Measurements from ENCODE around the gene PKN1. TPM values are rescaled to one million over a fixed set of nuclear protein-coding genes. Genes with fewer than 3 reads are reported as not detected.
A peak's percentile ranks its signal among the peaks of the same experiment; 100 is the strongest.

The PKN1 gene
- total and polyA plus RNA-seq, 2 of the 13 experiments (the other 11 are each of a cell fraction or from before 2014, with no cell fraction given): 45.7 to 54.5 TPM

DNA sequence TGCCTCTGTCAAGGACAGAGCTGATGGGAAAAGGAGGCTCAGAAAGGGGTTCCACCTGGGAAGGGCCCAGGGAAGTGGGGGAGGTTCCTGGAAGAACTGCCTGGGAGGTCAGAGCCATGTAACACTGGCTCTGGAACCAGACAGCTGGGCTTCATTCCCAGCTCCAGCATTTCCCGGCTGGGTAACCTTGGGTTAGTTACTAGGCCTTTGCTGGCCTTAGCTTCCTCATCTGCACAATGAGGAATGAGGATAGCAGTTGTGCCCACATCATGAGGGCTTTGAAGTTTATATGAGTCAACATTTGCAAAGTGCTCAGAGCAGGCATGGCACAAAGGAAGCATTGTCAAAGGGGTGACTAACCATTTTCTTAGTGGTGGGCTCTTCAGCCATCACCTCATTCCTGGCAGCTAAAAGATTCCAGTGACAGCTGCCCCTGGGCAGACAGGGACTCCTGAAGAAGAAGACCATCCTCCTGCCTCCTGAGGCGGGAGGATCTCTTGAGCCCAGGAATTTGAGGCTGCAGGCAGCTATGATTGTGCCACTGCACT is 86.8 kb downstream of the PKN1 start (continued):
- TF ChIP-seq, protein P1, sequence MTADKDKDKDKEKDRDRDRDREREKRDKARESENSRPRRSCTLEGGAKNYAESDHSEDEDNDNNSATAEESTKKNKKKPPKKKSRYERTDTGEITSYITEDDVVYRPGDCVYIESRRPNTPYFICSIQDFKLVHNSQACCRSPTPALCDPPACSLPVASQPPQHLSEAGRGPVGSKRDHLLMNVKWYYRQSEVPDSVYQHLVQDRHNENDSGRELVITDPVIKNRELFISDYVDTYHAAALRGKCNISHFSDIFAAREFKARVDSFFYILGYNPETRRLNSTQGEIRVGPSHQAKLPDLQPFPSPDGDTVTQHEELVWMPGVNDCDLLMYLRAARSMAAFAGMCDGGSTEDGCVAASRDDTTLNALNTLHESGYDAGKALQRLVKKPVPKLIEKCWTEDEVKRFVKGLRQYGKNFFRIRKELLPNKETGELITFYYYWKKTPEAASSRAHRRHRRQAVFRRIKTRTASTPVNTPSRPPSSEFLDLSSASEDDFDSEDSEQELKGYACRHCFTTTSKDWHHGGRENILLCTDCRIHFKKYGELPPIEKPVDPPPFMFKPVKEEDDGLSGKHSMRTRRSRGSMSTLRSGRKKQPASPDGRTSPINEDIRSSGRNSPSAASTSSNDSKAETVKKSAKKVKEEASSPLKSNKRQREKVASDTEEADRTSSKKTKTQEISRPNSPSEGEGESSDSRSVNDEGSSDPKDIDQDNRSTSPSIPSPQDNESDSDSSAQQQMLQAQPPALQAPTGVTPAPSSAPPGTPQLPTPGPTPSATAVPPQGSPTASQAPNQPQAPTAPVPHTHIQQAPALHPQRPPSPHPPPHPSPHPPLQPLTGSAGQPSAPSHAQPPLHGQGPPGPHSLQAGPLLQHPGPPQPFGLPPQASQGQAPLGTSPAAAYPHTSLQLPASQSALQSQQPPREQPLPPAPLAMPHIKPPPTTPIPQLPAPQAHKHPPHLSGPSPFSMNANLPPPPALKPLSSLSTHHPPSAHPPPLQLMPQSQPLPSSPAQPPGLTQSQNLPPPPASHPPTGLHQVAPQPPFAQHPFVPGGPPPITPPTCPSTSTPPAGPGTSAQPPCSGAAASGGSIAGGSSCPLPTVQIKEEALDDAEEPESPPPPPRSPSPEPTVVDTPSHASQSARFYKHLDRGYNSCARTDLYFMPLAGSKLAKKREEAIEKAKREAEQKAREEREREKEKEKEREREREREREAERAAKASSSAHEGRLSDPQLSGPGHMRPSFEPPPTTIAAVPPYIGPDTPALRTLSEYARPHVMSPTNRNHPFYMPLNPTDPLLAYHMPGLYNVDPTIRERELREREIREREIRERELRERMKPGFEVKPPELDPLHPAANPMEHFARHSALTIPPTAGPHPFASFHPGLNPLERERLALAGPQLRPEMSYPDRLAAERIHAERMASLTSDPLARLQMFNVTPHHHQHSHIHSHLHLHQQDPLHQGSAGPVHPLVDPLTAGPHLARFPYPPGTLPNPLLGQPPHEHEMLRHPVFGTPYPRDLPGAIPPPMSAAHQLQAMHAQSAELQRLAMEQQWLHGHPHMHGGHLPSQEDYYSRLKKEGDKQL (CRISPR knock-in tag; IDR thresholded peaks at IDR 0.05; ENCODE audit: low read depth): no peak
- TF ChIP-seq NR2F1 (CRISPR knock-in tag; IDR thresholded peaks at IDR 0.05): peak in 1 of 2 experiments; percentile 6; a peak in 1 of 4 replicates
- no peak for TF ChIP-seq RBM39 (IDR thresholded peaks at IDR 0.05; ENCODE audit: low read depth, low read length, poor library complexity, severe bottlenecking)
- peak; percentile 90 for TF ChIP-seq GATAD2A (CRISPR knock-in tag; IDR thresholded peaks at IDR 0.05)
- TF ChIP-seq, protein P2, sequence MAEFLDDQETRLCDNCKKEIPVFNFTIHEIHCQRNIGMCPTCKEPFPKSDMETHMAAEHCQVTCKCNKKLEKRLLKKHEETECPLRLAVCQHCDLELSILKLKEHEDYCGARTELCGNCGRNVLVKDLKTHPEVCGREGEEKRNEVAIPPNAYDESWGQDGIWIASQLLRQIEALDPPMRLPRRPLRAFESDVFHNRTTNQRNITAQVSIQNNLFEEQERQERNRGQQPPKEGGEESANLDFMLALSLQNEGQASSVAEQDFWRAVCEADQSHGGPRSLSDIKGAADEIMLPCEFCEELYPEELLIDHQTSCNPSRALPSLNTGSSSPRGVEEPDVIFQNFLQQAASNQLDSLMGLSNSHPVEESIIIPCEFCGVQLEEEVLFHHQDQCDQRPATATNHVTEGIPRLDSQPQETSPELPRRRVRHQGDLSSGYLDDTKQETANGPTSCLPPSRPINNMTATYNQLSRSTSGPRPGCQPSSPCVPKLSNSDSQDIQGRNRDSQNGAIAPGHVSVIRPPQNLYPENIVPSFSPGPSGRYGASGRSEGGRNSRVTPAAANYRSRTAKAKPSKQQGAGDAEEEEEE (CRISPR knock-in tag; IDR thresholded peaks at IDR 0.05; ENCODE audit: borderline replicate concordance): no peak
- TF ChIP-seq ZNF343 (CRISPR knock-in tag; IDR thresholded peaks at IDR 0.05): no peak
- TF ChIP-seq FOXA3 (CRISPR knock-in tag; IDR thresholded peaks at IDR 0.05): peak; percentile 85
- no peak for TF ChIP-seq HDAC6 (IDR thresholded peaks at IDR 0.05; ENCODE audit: low read depth, low read length)
- TF ChIP-seq, protein P3, sequence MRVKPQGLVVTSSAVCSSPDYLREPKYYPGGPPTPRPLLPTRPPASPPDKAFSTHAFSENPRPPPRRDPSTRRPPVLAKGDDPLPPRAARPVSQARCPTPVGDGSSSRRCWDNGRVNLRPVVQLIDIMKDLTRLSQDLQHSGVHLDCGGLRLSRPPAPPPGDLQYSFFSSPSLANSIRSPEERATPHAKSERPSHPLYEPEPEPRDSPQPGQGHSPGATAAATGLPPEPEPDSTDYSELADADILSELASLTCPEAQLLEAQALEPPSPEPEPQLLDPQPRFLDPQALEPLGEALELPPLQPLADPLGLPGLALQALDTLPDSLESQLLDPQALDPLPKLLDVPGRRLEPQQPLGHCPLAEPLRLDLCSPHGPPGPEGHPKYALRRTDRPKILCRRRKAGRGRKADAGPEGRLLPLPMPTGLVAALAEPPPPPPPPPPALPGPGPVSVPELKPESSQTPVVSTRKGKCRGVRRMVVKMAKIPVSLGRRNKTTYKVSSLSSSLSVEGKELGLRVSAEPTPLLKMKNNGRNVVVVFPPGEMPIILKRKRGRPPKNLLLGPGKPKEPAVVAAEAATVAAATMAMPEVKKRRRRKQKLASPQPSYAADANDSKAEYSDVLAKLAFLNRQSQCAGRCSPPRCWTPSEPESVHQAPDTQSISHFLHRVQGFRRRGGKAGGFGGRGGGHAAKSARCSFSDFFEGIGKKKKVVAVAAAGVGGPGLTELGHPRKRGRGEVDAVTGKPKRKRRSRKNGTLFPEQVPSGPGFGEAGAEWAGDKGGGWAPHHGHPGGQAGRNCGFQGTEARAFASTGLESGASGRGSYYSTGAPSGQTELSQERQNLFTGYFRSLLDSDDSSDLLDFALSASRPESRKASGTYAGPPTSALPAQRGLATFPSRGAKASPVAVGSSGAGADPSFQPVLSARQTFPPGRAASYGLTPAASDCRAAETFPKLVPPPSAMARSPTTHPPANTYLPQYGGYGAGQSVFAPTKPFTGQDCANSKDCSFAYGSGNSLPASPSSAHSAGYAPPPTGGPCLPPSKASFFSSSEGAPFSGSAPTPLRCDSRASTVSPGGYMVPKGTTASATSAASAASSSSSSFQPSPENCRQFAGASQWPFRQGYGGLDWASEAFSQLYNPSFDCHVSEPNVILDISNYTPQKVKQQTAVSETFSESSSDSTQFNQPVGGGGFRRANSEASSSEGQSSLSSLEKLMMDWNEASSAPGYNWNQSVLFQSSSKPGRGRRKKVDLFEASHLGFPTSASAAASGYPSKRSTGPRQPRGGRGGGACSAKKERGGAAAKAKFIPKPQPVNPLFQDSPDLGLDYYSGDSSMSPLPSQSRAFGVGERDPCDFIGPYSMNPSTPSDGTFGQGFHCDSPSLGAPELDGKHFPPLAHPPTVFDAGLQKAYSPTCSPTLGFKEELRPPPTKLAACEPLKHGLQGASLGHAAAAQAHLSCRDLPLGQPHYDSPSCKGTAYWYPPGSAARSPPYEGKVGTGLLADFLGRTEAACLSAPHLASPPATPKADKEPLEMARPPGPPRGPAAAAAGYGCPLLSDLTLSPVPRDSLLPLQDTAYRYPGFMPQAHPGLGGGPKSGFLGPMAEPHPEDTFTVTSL (CRISPR knock-in tag; IDR thresholded peaks at IDR 0.05; ENCODE audit: borderline replicate concordance): peak; percentile 72; the same call in 1 of the 2 replicates
- 0 out of 2 replicates have a peak, but pooled peaks have one; percentile 7 for TF ChIP-seq FOXJ3 (CRISPR knock-in tag; IDR thresholded peaks at IDR 0.05; ENCODE audit: borderline replicate concordance)
- peak; percentile 82; the same call in 1 of the 2 replicates for TF ChIP-seq ZBTB7B (CRISPR knock-in tag; IDR thresholded peaks at IDR 0.05)
- peak; percentile 33; the same call in 1 of the 2 replicates for TF ChIP-seq MIER2 (CRISPR knock-in tag; IDR thresholded peaks at IDR 0.05)
- no peak for TF ChIP-seq ZNF7 (CRISPR knock-in tag; IDR thresholded peaks at IDR 0.05)
- TF ChIP-seq ARID2 (CRISPR knock-in tag; IDR thresholded peaks at IDR 0.05; ENCODE audit: borderline replicate concordance): no peak
- TF ChIP-seq ZNF30 (CRISPR knock-in tag; IDR thresholded peaks at IDR 0.05): no peak
- TF ChIP-seq TEAD3 (CRISPR knock-in tag; optimal IDR thresholded peaks at IDR 0.05; ENCODE audit: borderline replicate concordance): peak; percentile 86
- peak; percentile 15; the same call in 1 of the 2 replicates for TF ChIP-seq ZNF24 (IDR thresholded peaks at IDR 0.05)

Measured in HepG2 (cell line).